Measurements from ENCODE around the gene GAD1. TPM values are rescaled to one million over a fixed set of nuclear protein-coding genes. Genes with fewer than 3 reads are reported as not detected.
A peak's percentile ranks its signal among the peaks of the same experiment; 100 is the strongest.

GAD1 gene
- total and polyA plus RNA-seq, 2 of the 8 experiments (the other 6 are each of a cell fraction or from before 2014, with no cell fraction given): 0.65 to 1.0 TPM

GRCh38 chr2:170845343-170845742 is 28.7 kb downstream of the GAD1 start (continued):
- TF ChIP-seq TBP (IDR thresholded peaks at IDR 0.05; ENCODE audit: low read depth, low read length) (no peak), SP1 (IDR thresholded peaks at IDR 0.05; ENCODE audit: low read depth, low read length) (no peak), EGR1 (IDR thresholded peaks at IDR 0.05; ENCODE audit: borderline replicate concordance, low read depth, low read length) (no peak), RBBP5 (IDR thresholded peaks at IDR 0.05; ENCODE audit: borderline replicate concordance, low read depth, low read length) (no peak), YY1 (IDR thresholded peaks at IDR 0.05; ENCODE audit: low read depth, low read length) (peak; percentile 92), PHF8 (conservative IDR thresholded peaks at IDR 0.05; ENCODE audit: low read depth, low read length) (no peak), BCL11A (IDR thresholded peaks at IDR 0.05; ENCODE audit: low read depth in 2 of 2, low read length in 2 of 2) (no peak), JUND (IDR thresholded peaks at IDR 0.05; ENCODE audit: low read length) (no peak), MAX (IDR thresholded peaks at IDR 0.05) (0 out of 2 replicates have a peak, but pooled peaks have one; percentile 34), SP2 (IDR thresholded peaks at IDR 0.05; ENCODE audit: low read length) (no peak), ASH2L (IDR thresholded peaks at IDR 0.05; ENCODE audit: low read length) (no peak)
- TF ChIP-seq, protein P1, sequence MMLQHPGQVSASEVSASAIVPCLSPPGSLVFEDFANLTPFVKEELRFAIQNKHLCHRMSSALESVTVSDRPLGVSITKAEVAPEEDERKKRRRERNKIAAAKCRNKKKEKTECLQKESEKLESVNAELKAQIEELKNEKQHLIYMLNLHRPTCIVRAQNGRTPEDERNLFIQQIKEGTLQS (IDR thresholded peaks at IDR 0.05; ENCODE audit: insufficient read depth, low read depth, low read length): no peak
